HEK293 (cell line): ENCODE data around the gene DNAJC6.

Experiments used
- CTCF ChIA-PET: fragments of 350-600 bp; formaldehyde crosslinking; extraction: SDS; loops from one replicate; lab custom pipeline; 2021; ENCODE audit warnings: antibody characterized with exemption; lab: Yijun Ruan, JAX
- POLR2A ChIA-PET: fragments of 300-600 bp; formaldehyde crosslinking; extraction: SDS; loops from one replicate; lab custom pipeline; 2020; ENCODE audit warnings: antibody characterized with exemption, inconsistent platforms; lab: Yijun Ruan, JAX
- H3K27ac ChIP-seq: fragments of 200-500 bp; sonication (Bioruptor generic); 2 replicates; pipeline ENCODE4 v1.5.1; 2014; ENCODE audit warnings: low read depth, low read length, control low read depth, inconsistent platforms; ENCODE audit errors: extremely low read depth
- H3K36me3 ChIP-seq, 2 experiments: fragments of 200-500 bp in 1 of 2; sonication (Bioruptor generic) in 1 of 2; 1 replicate in 1 of 2; 2 replicates in 1 of 2; pipeline ENCODE4 v1.5.1; 2014 to 2017; ENCODE audit warnings: inconsistent platforms in 2 of 2, low read length in 2 of 2; ENCODE audit not compliant: control insufficient read depth in 2 of 2, insufficient read depth in 1 of 2
- H3K4me1 ChIP-seq: fragments of 200-500 bp; sonication (Bioruptor generic); 2 replicates; pipeline ENCODE4 v1.5.1; 2014; ENCODE audit warnings: mild to moderate bottlenecking, low read length, inconsistent platforms; ENCODE audit not compliant: control insufficient read depth, insufficient read depth
- H3K4me3 ChIP-seq: 2 replicates; pipeline ENCODE4 v1.5.1; 2011; ENCODE audit warnings: low read depth, mild to moderate bottlenecking, control low read depth, low read length, moderate library complexity
- H3K9me3 ChIP-seq: fragments of 200-500 bp; sonication (Bioruptor generic); 2 replicates; pipeline ENCODE4 v1.5.1; 2014; ENCODE audit warnings: low read depth, low read length, inconsistent platforms; ENCODE audit not compliant: control insufficient read depth, insufficient read depth
- HOXC10 ChIP-seq: sonication (generic); formaldehyde crosslinking; IDR thresholded peaks from 2 replicates; pipeline ENCODE4 v1.8.1; 2023; ENCODE audit warnings: mild to moderate bottlenecking, missing genetic modification reagents
- KLF9 ChIP-seq: fragments of 450-650 bp; formaldehyde crosslinking; IDR thresholded peaks from 2 replicates; pipeline ENCODE4 v1.5.1; 2016; ENCODE audit warnings: missing biosample characterization, missing genetic modification characterization, low read depth
- RBAK ChIP-seq: fragments of 450-650 bp; formaldehyde crosslinking; IDR thresholded peaks from 2 replicates; pipeline ENCODE4 v1.5.1; 2016; ENCODE audit warnings: missing biosample characterization, missing genetic modification characterization
- SETDB1 ChIP-seq: IDR thresholded peaks from one replicate; pipeline ENCODE4 v1.6.1; 2017; ENCODE audit warnings: mild to moderate bottlenecking, low read length, moderate library complexity, mixed read lengths; ENCODE audit not compliant: insufficient read length
- ZBTB21 ChIP-seq: fragments of 450-650 bp; formaldehyde crosslinking; IDR thresholded peaks from 2 replicates; pipeline ENCODE4 v1.5.1; 2017; ENCODE audit warnings: missing biosample characterization, missing genetic modification characterization
- ZNF16 ChIP-seq: fragments of 450-650 bp; formaldehyde crosslinking; IDR thresholded peaks from 2 replicates; pipeline ENCODE4 v1.5.1; 2016; ENCODE audit warnings: low read depth, missing biosample characterization, missing genetic modification characterization
- ZNF169 ChIP-seq: fragments of 450-650 bp; formaldehyde crosslinking; IDR thresholded peaks from 2 replicates; pipeline ENCODE4 v1.5.1; 2016; ENCODE audit warnings: missing biosample characterization, missing genetic modification characterization
- ZNF175 ChIP-seq: fragments of 450-650 bp; formaldehyde crosslinking; IDR thresholded peaks from 2 replicates; pipeline ENCODE4 v1.5.1; 2016; ENCODE audit warnings: missing biosample characterization, missing genetic modification characterization
- ZNF221 ChIP-seq: fragments of 450-650 bp; formaldehyde crosslinking; IDR thresholded peaks from 2 replicates; pipeline ENCODE4 v1.5.1; 2017; ENCODE audit warnings: missing biosample characterization, missing genetic modification characterization, borderline replicate concordance
- ZNF350 ChIP-seq: fragments of 450-650 bp; formaldehyde crosslinking; IDR thresholded peaks from 2 replicates; pipeline ENCODE4 v1.5.0; 2017; ENCODE audit warnings: missing biosample characterization, mild to moderate bottlenecking, missing genetic modification characterization
- ZNF404 ChIP-seq: fragments of 450-650 bp; formaldehyde crosslinking; IDR thresholded peaks from 2 replicates; pipeline ENCODE4 v1.5.1; 2017; ENCODE audit warnings: missing biosample characterization, missing genetic modification characterization
- ZNF596 ChIP-seq: fragments of 450-650 bp; IDR thresholded peaks from 2 replicates; pipeline ENCODE4 v1.5.0; 2018; ENCODE audit warnings: missing biosample characterization, mild to moderate bottlenecking, missing genetic modification characterization, moderate library complexity
- ZNF785 ChIP-seq: fragments of 450-650 bp; formaldehyde crosslinking; IDR thresholded peaks from 2 replicates; pipeline ENCODE4 v1.5.1; 2016; ENCODE audit warnings: missing biosample characterization, missing genetic modification characterization
- ZXDB ChIP-seq: fragments of 450-650 bp; formaldehyde crosslinking; IDR thresholded peaks from 2 replicates; pipeline ENCODE4 v1.5.1; 2016; ENCODE audit warnings: missing biosample characterization, missing genetic modification characterization
- TF ChIP-seq, protein P1 (sequence below): fragments of 450-650 bp; formaldehyde crosslinking; IDR thresholded peaks from 2 replicates; pipeline ENCODE4 v1.5.1; 2016; ENCODE audit warnings: missing biosample characterization, missing genetic modification characterization
- TF ChIP-seq, protein P2 (sequence below): fragments of 450-650 bp; formaldehyde crosslinking; IDR thresholded peaks from 2 replicates; pipeline ENCODE4 v1.5.1; 2016; ENCODE audit warnings: missing biosample characterization, missing genetic modification characterization, low read depth
- TF ChIP-seq, protein P3 (sequence below): fragments of 450-650 bp; formaldehyde crosslinking; IDR thresholded peaks from 2 replicates; pipeline ENCODE4 v1.5.1; 2016; ENCODE audit warnings: missing biosample characterization, missing genetic modification characterization
- TF ChIP-seq, protein P4 (sequence below): fragments of 450-650 bp; formaldehyde crosslinking; IDR thresholded peaks from 2 replicates; pipeline ENCODE4 v1.5.1; 2016; ENCODE audit warnings: missing biosample characterization, missing genetic modification characterization

The DNAJC6 gene

DNA sequence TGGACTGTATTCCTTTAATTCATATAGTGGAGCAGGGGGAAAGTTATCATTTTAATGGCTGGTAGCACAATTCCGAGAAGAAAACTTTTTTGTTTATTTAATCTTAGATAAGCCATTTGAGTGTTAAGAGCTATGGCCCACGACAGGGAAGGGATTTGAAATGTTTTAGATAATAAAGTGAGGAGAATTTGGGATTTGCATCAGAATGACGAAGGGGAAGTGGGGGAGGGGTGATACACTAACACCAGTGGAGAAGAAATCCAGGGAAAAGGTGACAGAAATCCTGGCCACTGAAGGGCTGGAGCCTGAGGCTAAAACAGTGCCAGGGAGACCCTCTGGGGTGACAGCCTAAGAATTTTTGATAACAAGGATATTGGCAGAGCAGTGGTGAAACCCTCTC, 132.1 kb downstream of the DNAJC6 start (continued):
- TF ChIP-seq ZNF596 (no peak), HOXC10 (CRISPR knock-in tag) (no peak), RBAK (tag by site-specific recombination) (no peak), ZBTB21 (no peak)

DNA sequence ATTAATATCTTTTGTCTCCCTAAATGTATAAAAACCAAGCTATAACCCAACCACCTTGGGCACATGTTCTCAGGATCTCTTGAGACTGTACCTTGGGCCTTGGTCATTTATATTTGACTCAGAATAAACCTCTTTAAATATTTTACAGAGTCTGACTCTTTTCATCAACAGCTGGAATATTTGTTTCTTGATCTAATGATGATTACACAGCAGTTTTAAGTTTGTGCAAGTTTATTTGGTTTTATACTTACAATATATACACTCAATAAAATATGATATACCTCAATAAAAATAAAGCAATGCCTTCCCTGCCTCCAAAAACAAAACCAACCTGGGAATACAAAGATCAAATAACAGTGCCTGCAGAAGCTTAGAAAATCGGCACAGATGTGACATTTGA, 133.1 kb downstream of the DNAJC6 start:
- H3K27ac ChIP-seq = no peak overlapping the region
- TF ChIP-seq SETDB1 (peak; percentile 20), ZNF221 (tag by site-specific recombination) (no peak)
- no peaks in the 10 kb centered on the region for H3K9me3 ChIP-seq
- H3K4me1 ChIP-seq = peaks cover 5% of the 10 kb centered on the region; the same call in 1 of the 2 replicates
- POLR2A ChIA-PET = no interaction called here
- no peaks in the 10 kb centered on the region for H3K36me3 ChIP-seq
- CTCF ChIA-PET = interaction anchor here (0.7 to 3.0 kb wide), 3 partner anchors 12 to 144 kb away, joined by 3 to 17 read pairs (median 3); no protein-coding TSS in a partner anchor
- no peak overlapping the region for H3K4me3 ChIP-seq

- H3K36me3 ChIP-seq = no peaks in the 10 kb centered on the region
- POLR2A ChIA-PET = interaction anchor here (0.7 kb wide), 1 partner anchor 20 kb away, joined by 3 read pairs; no protein-coding TSS in a partner anchor
- TF ChIP-seq ZXDB (tag by site-specific recombination) (no peak), ZNF175 (tag by site-specific recombination) (no peak), ZNF404 (no peak), ZNF785 (no peak), ZNF350 (tag by site-specific recombination) (no peak), ZNF169 (tag by site-specific recombination) (no peak), ZNF16 (tag by site-specific recombination) (no peak), KLF9 (no peak), ZNF596 (no peak)
- TF ChIP-seq, protein P1, sequence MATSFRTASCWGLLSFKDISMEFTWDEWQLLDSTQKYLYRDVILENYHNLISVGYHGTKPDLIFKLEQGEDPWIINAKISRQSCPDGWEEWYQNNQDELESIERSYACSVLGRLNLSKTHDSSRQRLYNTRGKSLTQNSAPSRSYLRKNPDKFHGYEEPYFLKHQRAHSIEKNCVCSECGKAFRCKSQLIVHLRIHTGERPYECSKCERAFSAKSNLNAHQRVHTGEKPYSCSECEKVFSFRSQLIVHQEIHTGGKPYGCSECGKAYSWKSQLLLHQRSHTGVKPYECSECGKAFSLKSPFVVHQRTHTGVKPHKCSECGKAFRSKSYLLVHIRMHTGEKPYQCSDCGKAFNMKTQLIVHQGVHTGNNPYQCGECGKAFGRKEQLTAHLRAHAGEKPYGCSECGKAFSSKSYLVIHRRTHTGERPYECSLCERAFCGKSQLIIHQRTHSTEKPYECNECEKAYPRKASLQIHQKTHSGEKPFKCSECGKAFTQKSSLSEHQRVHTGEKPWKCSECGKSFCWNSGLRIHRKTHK (tag by site-specific recombination) = no peak
- TF ChIP-seq, protein P2, sequence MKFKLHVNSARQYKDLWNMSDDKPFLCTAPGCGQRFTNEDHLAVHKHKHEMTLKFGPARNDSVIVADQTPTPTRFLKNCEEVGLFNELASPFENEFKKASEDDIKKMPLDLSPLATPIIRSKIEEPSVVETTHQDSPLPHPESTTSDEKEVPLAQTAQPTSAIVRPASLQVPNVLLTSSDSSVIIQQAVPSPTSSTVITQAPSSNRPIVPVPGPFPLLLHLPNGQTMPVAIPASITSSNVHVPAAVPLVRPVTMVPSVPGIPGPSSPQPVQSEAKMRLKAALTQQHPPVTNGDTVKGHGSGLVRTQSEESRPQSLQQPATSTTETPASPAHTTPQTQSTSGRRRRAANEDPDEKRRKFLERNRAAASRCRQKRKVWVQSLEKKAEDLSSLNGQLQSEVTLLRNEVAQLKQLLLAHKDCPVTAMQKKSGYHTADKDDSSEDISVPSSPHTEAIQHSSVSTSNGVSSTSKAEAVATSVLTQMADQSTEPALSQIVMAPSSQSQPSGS (tag by site-specific recombination) = no peak
- TF ChIP-seq, protein P3, sequence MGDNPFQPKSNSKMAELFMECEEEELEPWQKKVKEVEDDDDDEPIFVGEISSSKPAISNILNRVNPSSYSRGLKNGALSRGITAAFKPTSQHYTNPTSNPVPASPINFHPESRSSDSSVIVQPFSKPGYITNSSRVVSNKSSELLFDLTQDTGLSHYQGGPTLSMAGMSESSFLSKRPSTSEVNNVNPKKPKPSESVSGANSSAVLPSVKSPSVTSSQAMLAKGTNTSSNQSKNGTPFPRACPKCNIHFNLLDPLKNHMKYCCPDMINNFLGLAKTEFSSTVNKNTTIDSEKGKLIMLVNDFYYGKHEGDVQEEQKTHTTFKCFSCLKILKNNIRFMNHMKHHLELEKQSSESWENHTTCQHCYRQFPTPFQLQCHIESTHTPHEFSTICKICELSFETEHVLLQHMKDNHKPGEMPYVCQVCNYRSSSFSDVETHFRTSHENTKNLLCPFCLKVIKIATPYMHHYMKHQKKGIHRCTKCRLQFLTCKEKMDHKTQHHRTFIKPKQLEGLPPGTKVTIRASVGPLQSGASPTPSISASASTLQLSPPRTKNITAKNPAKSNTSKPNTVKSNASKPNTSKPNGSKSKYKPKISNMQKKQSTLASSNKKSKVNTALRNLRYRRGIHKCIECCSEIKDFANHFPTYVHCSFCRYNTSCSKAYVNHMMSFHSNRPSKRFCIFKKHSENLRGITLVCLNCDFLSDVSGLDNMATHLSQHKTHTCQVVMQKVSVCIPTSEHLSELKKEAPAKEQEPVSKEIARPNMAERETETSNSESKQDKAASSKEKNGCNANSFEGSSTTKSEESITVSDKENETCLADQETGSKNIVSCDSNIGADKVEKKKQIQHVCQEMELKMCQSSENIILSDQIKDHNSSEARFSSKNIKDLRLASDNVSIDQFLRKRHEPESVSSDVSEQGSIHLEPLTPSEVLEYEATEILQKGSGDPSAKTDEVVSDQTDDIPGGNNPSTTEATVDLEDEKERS = no peak
- TF ChIP-seq, protein P4, sequence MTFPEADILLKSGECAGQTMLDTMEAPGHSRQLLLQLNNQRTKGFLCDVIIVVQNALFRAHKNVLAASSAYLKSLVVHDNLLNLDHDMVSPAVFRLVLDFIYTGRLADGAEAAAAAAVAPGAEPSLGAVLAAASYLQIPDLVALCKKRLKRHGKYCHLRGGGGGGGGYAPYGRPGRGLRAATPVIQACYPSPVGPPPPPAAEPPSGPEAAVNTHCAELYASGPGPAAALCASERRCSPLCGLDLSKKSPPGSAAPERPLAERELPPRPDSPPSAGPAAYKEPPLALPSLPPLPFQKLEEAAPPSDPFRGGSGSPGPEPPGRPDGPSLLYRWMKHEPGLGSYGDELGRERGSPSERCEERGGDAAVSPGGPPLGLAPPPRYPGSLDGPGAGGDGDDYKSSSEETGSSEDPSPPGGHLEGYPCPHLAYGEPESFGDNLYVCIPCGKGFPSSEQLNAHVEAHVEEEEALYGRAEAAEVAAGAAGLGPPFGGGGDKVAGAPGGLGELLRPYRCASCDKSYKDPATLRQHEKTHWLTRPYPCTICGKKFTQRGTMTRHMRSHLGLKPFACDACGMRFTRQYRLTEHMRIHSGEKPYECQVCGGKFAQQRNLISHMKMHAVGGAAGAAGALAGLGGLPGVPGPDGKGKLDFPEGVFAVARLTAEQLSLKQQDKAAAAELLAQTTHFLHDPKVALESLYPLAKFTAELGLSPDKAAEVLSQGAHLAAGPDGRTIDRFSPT (tag by site-specific recombination) = no peak
- H3K4me1 ChIP-seq = peaks cover 5% of the 10 kb centered on the region; the same call in 1 of the 2 replicates
- CTCF ChIA-PET = no interaction called here
- H3K4me3 ChIP-seq = no peak overlapping the region
- no peaks in the 10 kb centered on the region for H3K9me3 ChIP-seq
- no peak overlapping the region for H3K27ac ChIP-seq
These were observed 134.3 kb downstream of the DNAJC6 start for GRCh38 chr1:65443647-65444046.
